Measurements from ENCODE around the gene RPS17.

The RPS17 gene

DNA sequence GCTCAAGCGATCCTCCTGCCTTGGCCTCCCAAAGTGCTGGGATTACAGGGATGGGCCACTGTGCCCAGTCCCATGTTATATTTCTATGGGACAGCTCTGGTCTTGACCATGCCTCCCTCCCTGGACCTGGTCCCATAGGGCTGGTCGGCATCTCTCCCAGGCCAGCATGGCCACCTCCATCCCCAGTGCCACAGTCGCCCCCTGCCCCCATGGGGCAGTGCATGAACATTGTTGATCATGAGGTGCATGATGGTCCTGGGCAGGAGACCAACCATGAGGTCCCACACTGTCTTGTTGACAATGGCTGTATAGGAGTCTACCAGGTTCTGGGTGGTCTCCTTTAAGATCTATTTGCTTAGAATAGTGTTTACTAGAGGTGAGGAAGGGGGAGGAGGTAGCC, 6.5 kb downstream of the RPS17 start:
- TF ChIP-seq, protein P1, sequence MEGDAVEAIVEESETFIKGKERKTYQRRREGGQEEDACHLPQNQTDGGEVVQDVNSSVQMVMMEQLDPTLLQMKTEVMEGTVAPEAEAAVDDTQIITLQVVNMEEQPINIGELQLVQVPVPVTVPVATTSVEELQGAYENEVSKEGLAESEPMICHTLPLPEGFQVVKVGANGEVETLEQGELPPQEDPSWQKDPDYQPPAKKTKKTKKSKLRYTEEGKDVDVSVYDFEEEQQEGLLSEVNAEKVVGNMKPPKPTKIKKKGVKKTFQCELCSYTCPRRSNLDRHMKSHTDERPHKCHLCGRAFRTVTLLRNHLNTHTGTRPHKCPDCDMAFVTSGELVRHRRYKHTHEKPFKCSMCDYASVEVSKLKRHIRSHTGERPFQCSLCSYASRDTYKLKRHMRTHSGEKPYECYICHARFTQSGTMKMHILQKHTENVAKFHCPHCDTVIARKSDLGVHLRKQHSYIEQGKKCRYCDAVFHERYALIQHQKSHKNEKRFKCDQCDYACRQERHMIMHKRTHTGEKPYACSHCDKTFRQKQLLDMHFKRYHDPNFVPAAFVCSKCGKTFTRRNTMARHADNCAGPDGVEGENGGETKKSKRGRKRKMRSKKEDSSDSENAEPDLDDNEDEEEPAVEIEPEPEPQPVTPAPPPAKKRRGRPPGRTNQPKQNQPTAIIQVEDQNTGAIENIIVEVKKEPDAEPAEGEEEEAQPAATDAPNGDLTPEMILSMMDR (IDR thresholded peaks at IDR 0.05) = no peak

DNA sequence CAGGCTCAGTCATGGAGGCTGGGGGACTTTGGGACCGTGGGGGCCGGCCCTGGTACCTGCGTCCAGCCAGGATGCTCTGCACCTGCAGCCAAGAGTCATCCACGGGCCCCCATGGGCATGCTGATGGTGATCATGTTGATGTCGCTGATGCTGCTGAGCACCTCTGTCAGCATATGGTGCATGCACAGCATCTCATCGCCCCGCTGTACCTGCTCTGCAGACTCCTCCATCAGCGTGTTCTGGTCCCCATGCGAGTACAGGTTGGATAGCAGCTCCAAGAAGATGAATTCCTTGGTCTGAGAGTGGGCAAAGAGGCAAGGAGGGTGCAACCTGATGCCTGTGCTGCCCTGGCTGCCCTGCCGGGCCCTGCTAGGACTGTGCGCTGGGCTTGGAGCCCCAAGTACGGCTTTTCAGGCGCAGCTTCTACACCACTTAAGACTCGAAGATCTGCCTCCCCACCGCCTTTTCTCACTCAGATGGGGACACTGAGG, 7.2 kb downstream of the RPS17 start:
- Histone ChIP-seq H3K9me3 (ENCODE audit: control insufficient read depth, low read length) (no peaks in the 10 kb centered on the region), H2AFZ (no peak overlapping the region), H3K4me3 (ENCODE audit: low read depth, low read length) (no peak overlapping the region), H3K4me2 (ENCODE audit: low read length) (no peak overlapping the region), H3K27ac (no peak overlapping the region), H3K9ac (no peak overlapping the region), H3K36me3 (ENCODE audit: control insufficient read depth, insufficient read depth, low read length) (no peaks in the 10 kb centered on the region), H3K4me1 (no peaks in the 10 kb centered on the region), H3K27me3 (ENCODE audit: control insufficient read depth, insufficient read depth, low read length) (no peaks in the 10 kb centered on the region), H3K79me2 (no peaks in the 10 kb centered on the region)
- TF ChIP-seq, protein P1 (IDR thresholded peaks at IDR 0.05) = no peak

More for the DNA sequence above, 6.5 kb downstream of the RPS17 start:
- Histone ChIP-seq H3K27ac (no peak overlapping the region), H3K36me3 (ENCODE audit: control insufficient read depth, insufficient read depth, low read length) (no peaks in the 10 kb centered on the region), H3K4me3 (ENCODE audit: low read depth, low read length) (no peak overlapping the region), H3K79me2 (no peaks in the 10 kb centered on the region), H3K4me2 (ENCODE audit: low read length) (no peak overlapping the region), H2AFZ (no peak overlapping the region), H3K9ac (no peak overlapping the region), H3K27me3 (ENCODE audit: control insufficient read depth, insufficient read depth, low read length) (no peaks in the 10 kb centered on the region), H3K4me1 (no peaks in the 10 kb centered on the region), H3K9me3 (ENCODE audit: control insufficient read depth, low read length) (no peaks in the 10 kb centered on the region)

DNA sequence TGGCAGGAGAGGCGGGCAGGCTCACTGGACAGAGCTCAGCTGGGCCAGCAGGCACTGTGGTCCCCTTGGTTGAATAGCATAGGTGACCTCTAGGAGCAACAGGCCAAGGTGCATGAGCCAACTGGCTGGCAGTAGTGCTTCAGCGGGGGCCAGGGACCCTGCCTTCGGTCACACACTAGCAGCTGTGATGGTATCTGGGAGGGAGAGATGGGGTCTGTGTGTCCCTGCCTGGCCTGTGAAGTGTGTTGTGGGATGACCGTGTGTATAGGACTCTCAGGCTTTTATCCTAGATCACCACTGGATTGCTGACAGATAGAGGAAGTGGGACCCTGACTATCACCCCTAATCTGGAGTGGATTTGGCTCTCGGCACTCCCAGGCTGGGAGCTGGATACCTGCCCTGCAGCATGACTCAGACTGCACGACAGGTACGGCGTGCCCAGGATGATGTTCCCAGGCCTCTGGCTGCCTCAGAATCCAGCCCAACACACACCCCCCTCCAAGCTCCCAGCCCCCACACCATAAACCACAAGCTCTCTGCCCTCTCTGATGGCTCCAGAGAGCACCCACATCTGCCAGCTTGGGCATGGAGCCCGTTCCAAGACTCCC, 7.8 kb downstream of the RPS17 start:
- Histone ChIP-seq H3K27ac (no peak overlapping the region), H3K79me2 (no peaks in the 10 kb centered on the region), H3K4me1 (no peaks in the 10 kb centered on the region), H3K4me3 (ENCODE audit: low read depth, low read length) (no peak overlapping the region), H3K9me3 (ENCODE audit: control insufficient read depth, low read length) (no peaks in the 10 kb centered on the region), H3K27me3 (ENCODE audit: control insufficient read depth, insufficient read depth, low read length) (no peaks in the 10 kb centered on the region), H3K4me2 (ENCODE audit: low read length) (no peak overlapping the region), H2AFZ (no peak overlapping the region), H3K36me3 (ENCODE audit: control insufficient read depth, insufficient read depth, low read length) (no peaks in the 10 kb centered on the region), H3K9ac (no peak overlapping the region)
- TF ChIP-seq, protein P1 (IDR thresholded peaks at IDR 0.05) = no peak

DNA sequence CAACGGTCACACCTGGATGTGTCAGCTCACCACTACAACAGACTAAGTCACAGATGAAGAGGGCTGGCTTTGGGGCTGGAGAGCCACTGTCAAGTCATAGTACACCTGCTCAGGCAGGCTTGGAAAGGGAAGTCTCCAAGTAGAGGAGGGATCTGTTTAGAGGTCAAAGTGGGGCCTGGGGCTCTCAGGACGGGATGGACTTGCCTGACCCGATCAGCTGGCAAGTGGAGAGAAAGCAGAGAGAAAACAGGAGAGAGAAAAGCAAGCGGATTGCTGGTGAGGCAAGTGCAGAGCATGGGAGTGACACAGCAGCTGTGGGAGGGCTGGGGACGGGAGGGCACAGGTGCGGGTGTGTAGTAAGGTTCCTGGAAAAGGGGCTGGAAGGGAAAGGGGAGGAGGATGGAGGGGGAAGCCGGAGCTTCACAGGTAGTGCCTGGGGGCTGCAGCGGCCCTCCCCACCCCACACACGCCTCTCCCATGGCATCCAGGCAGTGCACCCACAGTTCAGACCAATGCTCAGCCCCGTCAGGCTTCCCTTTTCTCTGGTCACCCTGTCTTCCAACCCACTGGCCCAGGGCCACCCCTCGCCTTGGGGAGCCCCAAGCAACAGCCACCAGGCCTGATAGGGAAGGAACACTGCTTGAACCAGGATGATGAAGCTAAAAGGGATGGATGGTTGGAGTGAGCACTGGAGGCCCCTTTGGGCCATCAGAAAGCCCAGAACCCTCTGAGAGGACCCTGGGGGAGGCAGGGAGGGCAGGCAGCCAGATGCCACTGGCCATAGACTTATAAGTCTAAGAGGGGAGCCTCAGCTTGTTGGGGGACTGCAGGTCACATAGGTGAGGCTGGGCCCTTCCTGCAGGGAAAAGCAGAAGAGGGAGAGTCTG, 8.5 kb downstream of the RPS17 start:
- no peak overlapping the region for H3K4me2 ChIP-seq (ENCODE audit: low read length)
- no peaks in the 10 kb centered on the region for H3K4me1 ChIP-seq
- no peak overlapping the region for H2AFZ ChIP-seq
- TF ChIP-seq, protein P1 (IDR thresholded peaks at IDR 0.05) = no peak
- no peaks in the 10 kb centered on the region for H3K27me3 ChIP-seq (ENCODE audit: control insufficient read depth, insufficient read depth, low read length)
- no peak overlapping the region for H3K27ac ChIP-seq
- no peaks in the 10 kb centered on the region for H3K9me3 ChIP-seq (ENCODE audit: control insufficient read depth, low read length)
- no peaks in the 10 kb centered on the region for H3K79me2 ChIP-seq
- no peaks in the 10 kb centered on the region for H3K36me3 ChIP-seq (ENCODE audit: control insufficient read depth, insufficient read depth, low read length)
- no peak overlapping the region for H3K9ac ChIP-seq
- no peak overlapping the region for H3K4me3 ChIP-seq (ENCODE audit: low read depth, low read length)
